Measurements from ENCODE around the gene LDLRAP1. TPM values are rescaled to one million over a fixed set of nuclear protein-coding genes. Genes with fewer than 3 reads are reported as not detected.

Gene LDLRAP1
- total RNA-seq, 2 experiments from 2014 or later = 19.1 to 19.7 TPM

GRCh38 chr1:25611843-25612242 lies 68.4 kb downstream of the LDLRAP1 start:
- Mint-ChIP-seq H3K4me3 (no peak overlapping the region), H3K27ac (no peak overlapping the region), H3K36me3 (ENCODE audit: low read depth) (no peaks in the 10 kb centered on the region), H3K27me3 (ENCODE audit: low read depth) (peaks cover 1% of the 10 kb centered on the region), H3K4me1 (ENCODE audit: low read depth) (peaks cover 29% of the 10 kb centered on the region), H3K9me3 (no peaks in the 10 kb centered on the region)
- intact Hi-C loops (cut with micrococcal nuclease) = no loop called here
- DNase-seq = no peak
- CTCF ChIA-PET = interaction anchor here (0.8 to 4.8 kb wide), 8 partner anchors 57 to 197 kb away, joined by 3 to 46 read pairs (median 4); partner anchors contain the start of gene SELENON

GRCh38 chr1:25612421-25612820 lies 69.0 kb downstream of the LDLRAP1 start:
- no peak for DNase-seq
- peaks cover 1% of the 10 kb centered on the region for H3K27me3 Mint-ChIP-seq (ENCODE audit: low read depth)
- no peak overlapping the region for H3K4me3 Mint-ChIP-seq

GRCh38 chr1:25613091-25613490 lies 69.7 kb downstream of the LDLRAP1 start:
- Mint-ChIP-seq H3K27me3 (ENCODE audit: low read depth) (peaks cover 1% of the 10 kb centered on the region), H3K4me3 (no peak overlapping the region), H3K4me1 (ENCODE audit: low read depth) (peaks cover 30% of the 10 kb centered on the region), H3K9me3 (no peaks in the 10 kb centered on the region), H3K27ac (no peak overlapping the region), H3K36me3 (ENCODE audit: low read depth) (no peaks in the 10 kb centered on the region)
- DNase-seq = no peak
- CTCF ChIA-PET = interaction anchor here (0.6 to 2.4 kb wide), 4 partner anchors 185 to 216 kb away, joined by 3 to 6 read pairs (median 4); no protein-coding TSS in a partner anchor
- intact Hi-C loops (cut with micrococcal nuclease) = no loop called here

More at GRCh38 chr1:25612421-25612820, 69.0 kb downstream of the LDLRAP1 start:
- CTCF ChIA-PET = interaction anchor here (1.0 to 4.8 kb wide), 7 partner anchors 63 to 197 kb away, joined by 3 to 46 read pairs (median 6); partner anchors contain the start of gene SELENON
- Mint-ChIP-seq H3K9me3 (no peaks in the 10 kb centered on the region), H3K27ac (no peak overlapping the region), H3K4me1 (ENCODE audit: low read depth) (peaks cover 29% of the 10 kb centered on the region), H3K36me3 (ENCODE audit: low read depth) (no peaks in the 10 kb centered on the region)
- intact Hi-C loops (cut with micrococcal nuclease) = no loop called here

DNA sequence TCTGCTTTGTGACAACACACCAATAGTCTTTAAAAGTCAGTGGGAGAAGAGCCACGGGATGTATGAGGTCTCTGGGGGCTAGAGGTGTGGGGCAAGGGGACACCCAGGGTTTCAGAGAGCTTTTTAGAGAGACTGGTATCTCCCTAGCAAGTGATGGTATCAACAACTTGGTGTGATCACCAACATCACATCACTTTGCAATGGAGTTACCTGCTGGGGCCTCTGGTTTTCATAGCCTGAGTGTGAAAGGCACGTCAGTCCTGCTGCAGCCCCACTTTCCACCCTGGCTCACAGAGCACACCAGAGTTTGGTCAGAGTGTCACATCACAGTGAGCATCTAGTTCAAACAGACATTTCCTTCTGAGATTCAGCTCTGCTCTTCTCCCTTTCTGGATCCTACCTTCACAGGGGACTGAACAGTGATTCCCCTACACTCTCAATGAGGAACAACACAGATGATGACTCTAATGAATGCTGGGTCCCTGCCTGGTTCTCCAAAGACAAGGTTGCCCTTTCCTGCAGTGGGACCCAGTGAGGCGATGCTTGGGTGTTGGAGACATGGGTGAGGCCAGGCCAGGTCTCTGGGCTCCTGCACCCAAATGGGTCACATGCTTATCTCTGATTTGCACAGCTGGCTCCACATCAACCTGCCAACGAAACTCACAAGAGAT lies 71.2 kb downstream of the LDLRAP1 start:
- no peak for DNase-seq
- H3K4me1 Mint-ChIP-seq (ENCODE audit: low read depth) = peaks cover 40% of the 10 kb centered on the region
- CTCF ChIA-PET = interaction anchor here (1.0 to 2.4 kb wide), 4 partner anchors 49 to 187 kb away, joined by 3 to 7 read pairs (median 4); no protein-coding TSS in a partner anchor
- H3K27me3 Mint-ChIP-seq (ENCODE audit: low read depth) = peaks cover 1% of the 10 kb centered on the region
- H3K36me3 Mint-ChIP-seq (ENCODE audit: low read depth) = no peaks in the 10 kb centered on the region
- H3K27ac Mint-ChIP-seq = no peak overlapping the region
- no peak overlapping the region for H3K4me3 Mint-ChIP-seq
- no peaks in the 10 kb centered on the region for H3K9me3 Mint-ChIP-seq
- intact Hi-C loops (cut with micrococcal nuclease) = no loop called here

DNA sequence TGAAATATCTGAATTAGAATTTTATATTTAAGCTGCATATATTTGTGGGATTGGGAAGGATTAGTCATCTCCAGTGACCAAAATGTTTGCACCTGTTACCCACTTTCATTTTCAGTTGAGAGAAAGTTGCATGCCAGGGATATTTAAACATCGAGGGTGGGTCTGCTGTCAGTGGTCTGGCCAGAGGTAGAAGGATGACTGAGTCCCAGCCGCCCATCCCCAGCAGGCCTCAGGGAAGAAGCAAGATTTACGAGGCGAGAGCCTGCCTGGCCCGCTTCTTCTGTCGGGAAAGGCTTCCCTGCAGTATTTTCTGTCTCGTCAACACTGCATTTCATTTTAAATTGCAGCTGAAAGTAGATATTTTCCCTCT lies 71.8 kb downstream of the LDLRAP1 start:
- Mint-ChIP-seq H3K9me3 (no peaks in the 10 kb centered on the region), H3K4me3 (no peak overlapping the region), H3K4me1 (ENCODE audit: low read depth) (peaks cover 45% of the 10 kb centered on the region), H3K36me3 (ENCODE audit: low read depth) (no peaks in the 10 kb centered on the region), H3K27ac (no peak overlapping the region), H3K27me3 (ENCODE audit: low read depth) (peaks cover 1% of the 10 kb centered on the region)
- DNase-seq = no peak
- CTCF ChIA-PET = interaction anchor here (1.0 to 1.4 kb wide), 3 partner anchors 17 to 186 kb away, joined by 3 to 7 read pairs (median 3); no protein-coding TSS in a partner anchor
- intact Hi-C loops (cut with micrococcal nuclease) = no loop called here

DNA sequence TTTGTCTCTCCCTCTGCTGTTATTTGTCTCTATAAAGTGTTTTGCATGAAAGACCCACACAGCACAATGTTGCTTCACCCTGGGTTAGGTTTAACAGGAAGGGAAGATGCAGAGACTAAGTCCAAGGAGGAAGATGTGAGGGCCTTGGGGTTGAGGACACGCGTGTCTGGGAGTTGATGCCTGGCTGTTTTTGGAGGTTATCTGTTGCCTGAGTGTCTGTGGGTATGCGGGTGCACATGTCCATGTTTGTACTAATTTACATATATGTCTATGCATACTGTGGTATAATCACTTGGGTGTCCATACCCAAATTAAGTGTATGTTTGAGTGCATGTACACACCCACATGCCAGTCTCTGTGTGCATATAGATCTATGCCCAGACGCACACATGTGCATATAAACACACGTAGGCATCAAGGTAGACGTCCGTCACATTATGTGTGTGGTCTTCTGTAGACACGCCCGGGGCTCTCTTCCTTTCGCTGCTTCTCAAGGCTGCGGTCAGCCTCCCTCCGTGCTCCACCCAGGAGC lies 72.2 kb downstream of the LDLRAP1 start:
- DNase-seq = no peak
- CTCF ChIA-PET = interaction anchor here (0.7 to 1.4 kb wide), 4 partner anchors 16 to 186 kb away, joined by 3 to 7 read pairs (median 3); no protein-coding TSS in a partner anchor
- Mint-ChIP-seq H3K9me3 (no peaks in the 10 kb centered on the region), H3K36me3 (ENCODE audit: low read depth) (no peaks in the 10 kb centered on the region), H3K4me3 (peak overlapping the region; percentile 53), H3K4me1 (ENCODE audit: low read depth) (peaks cover 49% of the 10 kb centered on the region), H3K27me3 (ENCODE audit: low read depth) (peaks cover 1% of the 10 kb centered on the region), H3K27ac (no peak overlapping the region)
- intact Hi-C loops (cut with micrococcal nuclease) = loop anchor here (1.0 kb wide), 1 partner anchor 160 kb away; no protein-coding TSS in a partner anchor

DNA sequence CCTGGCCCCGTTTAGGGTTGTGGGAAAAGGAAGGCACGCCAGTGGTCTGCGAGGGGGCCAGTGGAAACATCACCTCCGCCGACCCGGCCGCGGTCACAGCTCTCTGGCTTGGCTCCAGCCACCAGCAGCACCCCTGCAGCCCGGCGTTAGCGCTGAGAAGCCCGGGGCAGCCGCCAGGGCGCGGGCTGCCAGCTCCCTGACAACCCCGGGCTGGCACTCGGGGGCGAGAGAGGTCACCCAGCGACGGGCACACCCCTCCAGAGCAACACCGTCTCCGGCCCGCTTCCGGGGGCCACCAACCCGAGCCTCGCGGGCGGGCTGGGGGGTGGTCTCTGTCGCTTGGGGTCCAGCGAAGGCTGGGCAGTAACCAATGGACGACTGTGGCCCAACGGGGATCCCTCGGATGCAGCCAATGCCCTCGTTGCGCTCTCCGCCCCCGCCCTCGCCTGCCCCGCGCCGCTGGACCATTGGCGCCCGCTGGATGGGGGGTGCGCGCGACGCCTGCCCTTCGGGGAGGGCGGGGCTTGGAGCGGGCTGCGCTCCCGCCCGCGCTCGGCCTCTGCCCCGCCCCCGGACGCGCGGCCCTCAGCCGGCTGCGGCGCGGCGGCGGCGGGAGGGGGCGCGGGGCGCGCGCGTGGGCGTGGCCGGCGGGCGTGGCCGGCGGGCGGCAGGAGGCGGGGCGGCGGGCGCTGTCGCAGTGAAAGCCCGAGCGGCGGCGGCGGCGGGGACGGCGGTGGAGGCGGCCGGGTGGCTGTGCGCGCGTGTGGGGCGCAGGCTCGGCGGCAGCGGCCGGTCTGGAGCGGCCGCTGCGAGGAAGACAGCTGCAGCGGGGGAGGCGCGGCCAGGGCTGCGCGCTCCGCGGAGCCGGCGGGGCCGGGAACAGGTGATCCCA lies 72.9 kb downstream of the LDLRAP1 start, which contains the start of gene MAN1C1:
Gene MAN1C1 (plus strand): TSS at position 697 of the 892 bp plus-strand sequence. CDS start 1,007 bp downstream, outside the sequence.
- no peak within 1 kb of the TSS for H3K27ac Mint-ChIP-seq
- intact Hi-C loops (cut with micrococcal nuclease) = loop anchor here (1.0 kb wide), 1 partner anchor 159 kb away; no protein-coding TSS in a partner anchor
- peak; percentile 72 for DNase-seq
- H3K27me3 Mint-ChIP-seq (ENCODE audit: low read depth) = peaks cover 1% of the 10 kb centered on the region
- no peaks in the 10 kb centered on the region for H3K9me3 Mint-ChIP-seq
- peaks cover 52% of the 10 kb centered on the region for H3K4me1 Mint-ChIP-seq (ENCODE audit: low read depth)
- H3K36me3 Mint-ChIP-seq (ENCODE audit: low read depth) = no peaks in the 10 kb centered on the region
- CTCF ChIA-PET = interaction anchor here (0.7 to 1.4 kb wide), 2 partner anchors 15 to 68 kb away, joined by 3 read pairs; no protein-coding TSS in a partner anchor
- peak within 1 kb of the TSS; percentile 88 for H3K4me3 Mint-ChIP-seq

DNA sequence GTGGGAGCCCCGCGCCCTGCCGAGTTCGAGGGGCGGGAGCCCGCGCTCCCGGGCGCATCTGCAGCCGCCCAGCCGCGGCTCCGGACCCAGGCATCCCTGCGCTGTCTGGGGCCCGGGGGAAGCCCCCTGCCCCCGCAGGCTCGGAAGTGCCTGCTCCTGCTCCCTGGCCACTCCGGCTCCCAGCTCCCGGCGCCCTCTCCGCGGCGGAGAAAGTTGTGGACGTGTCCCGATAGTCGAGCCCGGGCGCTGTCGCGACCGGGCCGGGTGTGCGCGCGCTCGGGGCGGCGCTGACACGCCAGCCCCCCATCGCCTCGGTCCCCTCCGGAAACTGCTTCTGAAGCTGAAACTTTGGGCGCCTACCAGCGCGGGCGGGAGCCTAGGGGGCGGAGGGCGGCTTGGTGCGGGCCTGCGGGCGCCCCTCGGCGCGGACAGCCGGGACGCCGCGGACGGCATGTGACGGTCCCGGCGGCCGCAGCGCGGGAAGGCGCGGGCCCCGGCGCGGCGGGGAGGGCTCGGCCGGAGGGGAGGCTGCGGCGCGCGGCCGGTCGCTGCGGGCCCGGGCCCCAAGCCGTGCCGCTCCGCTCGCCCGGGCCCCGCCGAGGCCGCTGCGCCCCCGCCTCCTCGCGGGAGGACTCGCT lies 73.7 kb downstream of the LDLRAP1 start:
- Mint-ChIP-seq H3K4me3 (peak overlapping the region; percentile 88), H3K9me3 (no peaks in the 10 kb centered on the region), H3K27ac (no peak overlapping the region), H3K27me3 (ENCODE audit: low read depth) (peaks cover 1% of the 10 kb centered on the region), H3K4me1 (ENCODE audit: low read depth) (peaks cover 60% of the 10 kb centered on the region), H3K36me3 (ENCODE audit: low read depth) (no peaks in the 10 kb centered on the region)
- CTCF ChIA-PET = no interaction called here
- intact Hi-C loops (cut with micrococcal nuclease) = loop anchor here (1.0 kb wide), 1 partner anchor 158 kb away; no protein-coding TSS in a partner anchor
- DNase-seq = peak; percentile 41

- peaks cover 1% of the 10 kb centered on the region for H3K27me3 Mint-ChIP-seq (ENCODE audit: low read depth)
- DNase-seq = no peak
- peaks cover 67% of the 10 kb centered on the region for H3K4me1 Mint-ChIP-seq (ENCODE audit: low read depth)
- no peaks in the 10 kb centered on the region for H3K9me3 Mint-ChIP-seq
- H3K36me3 Mint-ChIP-seq (ENCODE audit: low read depth) = no peaks in the 10 kb centered on the region
- CTCF ChIA-PET = interaction anchor here (0.7 to 3.7 kb wide), 21 partner anchors 9 to 184 kb away, joined by 3 to 32 read pairs (median 8); no protein-coding TSS in a partner anchor
- peak overlapping the region; percentile 88 for H3K4me3 Mint-ChIP-seq
- peak overlapping the region; percentile 72 for H3K27ac Mint-ChIP-seq
- intact Hi-C loops (cut with micrococcal nuclease) = loop anchor here (2.0 kb wide), 3 partner anchors 69 to 179 kb away; no protein-coding TSS in a partner anchor
Observed at GRCh38 chr1:25617625-25618432, 74.4 kb downstream of the LDLRAP1 start.

DNA sequence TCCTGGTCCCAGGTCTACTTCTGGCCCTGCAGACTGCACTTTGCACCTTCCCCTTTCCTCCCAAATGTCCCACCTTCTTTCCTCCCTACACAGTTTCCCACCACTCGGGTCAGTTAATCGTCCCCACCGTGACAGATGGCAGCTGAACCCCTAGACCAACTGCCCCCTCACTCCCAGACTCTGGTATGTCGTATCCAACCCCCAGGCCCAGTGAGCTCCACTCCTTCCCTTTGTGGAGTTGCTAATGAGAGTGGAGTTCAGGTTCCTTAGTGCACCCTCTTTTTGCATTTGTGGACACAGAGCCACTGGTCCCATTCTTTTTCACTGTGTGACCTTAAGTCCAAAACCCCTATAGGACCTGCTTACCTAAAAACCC lies 75.0 kb downstream of the LDLRAP1 start:
- CTCF ChIA-PET = interaction anchor here (0.6 to 3.7 kb wide), 32 partner anchors 9 to 193 kb away, joined by 3 to 32 read pairs (median 6); no protein-coding TSS in a partner anchor
- Mint-ChIP-seq H3K27ac (peak overlapping the region; percentile 72), H3K27me3 (ENCODE audit: low read depth) (peaks cover 1% of the 10 kb centered on the region), H3K9me3 (no peaks in the 10 kb centered on the region), H3K4me3 (peak overlapping the region; percentile 88), H3K36me3 (ENCODE audit: low read depth) (no peaks in the 10 kb centered on the region), H3K4me1 (ENCODE audit: low read depth) (peaks cover 73% of the 10 kb centered on the region)
- intact Hi-C loops (cut with micrococcal nuclease) = loop anchor here (2.0 kb wide), 3 partner anchors 70 to 178 kb away; no protein-coding TSS in a partner anchor
- DNase-seq = no peak

Data from activated naive CD4-positive, alpha-beta T cell treated with anti-CD3 and anti-CD28 coated beads for 36 hours (primary cell).